ENCODE measurements around the gene PLA2G6. TPM values are rescaled to one million over a fixed set of nuclear protein-coding genes. Genes with fewer than 3 reads are reported as not detected.

The PLA2G6 gene
- total and polyA plus RNA-seq, 2 of the 8 experiments (the other 6 are each of a cell fraction or from before 2014, with no cell fraction given): 13.2 to 21.0 TPM

- no peaks in the 10 kb centered on the region for H3K9me3 ChIP-seq (ENCODE audit: insufficient read depth in 2 of 2, low read depth in 1 of 2, low read length in 1 of 2)
- 91% methylated on average over 7 of the region's 7 CpGs; no CpG with 5 or more reads in 1 of the 2 experiments for WGBS, 2 experiments (ENCODE audit: extremely low coverage in 1 of 2, insufficient coverage in 1 of 2, insufficient read length in 1 of 2, insufficient replicate concordance in 2 of 2, low coverage in 1 of 2, low lambda C conversion rate in 2 of 2, missing lambda C conversion rate in 1 of 2)
- H4K8ac ChIP-seq (ENCODE audit: extremely low read depth, insufficient read depth, low read length): no peak overlapping the region
- no peaks in the 10 kb centered on the region for H3K36me3 ChIP-seq (ENCODE audit: control insufficient read depth in 2 of 4, insufficient read depth in 4 of 4, low read length in 3 of 4)
- no peak overlapping the region for H2BK5ac ChIP-seq (ENCODE audit: low read depth, low read length)
- no peak overlapping the region for H3K4me2 ChIP-seq (ENCODE audit: insufficient read depth in 1 of 2, low read depth in 2 of 2, low read length in 2 of 2)
- H3K23me2 ChIP-seq (ENCODE audit: low read depth, low read length): peaks cover 6% of the 10 kb centered on the region; the same call in 1 of the 2 replicates
- H3K14ac ChIP-seq (ENCODE audit: insufficient read length): no peak overlapping the region
- FAIRE-seq (no peak), DNase-seq (ENCODE audit: low read depth in 1 of 2, low spot score in 2 of 2) (no peak)
- peaks cover 0 to 5% of the 10 kb centered on the region in 2 experiments; a peak in 1 of 4 replicates for H3K79me2 ChIP-seq (ENCODE audit: control insufficient read depth in 1 of 2, insufficient read depth in 2 of 2, low read length in 2 of 2)
- no peak overlapping the region for H2AFZ ChIP-seq (ENCODE audit: low read length)
- H3K9ac ChIP-seq (replicated peaks in 1 of 4; ENCODE audit: extremely low read depth in 1 of 4, low read depth in 3 of 4, low read length in 3 of 4): no peak overlapping the region
- no peak overlapping the region for H3K27ac ChIP-seq (ENCODE audit: low read depth, low read length)
- no peak overlapping the region for H4K5ac ChIP-seq (ENCODE audit: insufficient read length, low read depth, low read length)
- H3K79me1 ChIP-seq (ENCODE audit: low read depth, low read length): peaks cover 3% of the 10 kb centered on the region; the same call in 1 of the 2 replicates
- no peak overlapping the region for H3K23ac ChIP-seq (ENCODE audit: insufficient read length)
- H3K56ac ChIP-seq (replicated peaks; ENCODE audit: insufficient read length, low read depth, low read length): no peak overlapping the region
- H4K20me1 ChIP-seq (replicated peaks in 1 of 2; ENCODE audit: control insufficient read depth in 1 of 2, insufficient read depth in 2 of 2, low read length in 2 of 2): peaks cover 9 to 20% of the 10 kb centered on the region in 2 experiments
- no peak overlapping the region for H2BK120ac ChIP-seq (replicated peaks; ENCODE audit: low read depth, low read length)
- H4K91ac ChIP-seq (replicated peaks; ENCODE audit: insufficient read length, low read length): no peak overlapping the region
- no peak overlapping the region for H3K4me3 ChIP-seq (ENCODE audit: extremely low read depth in 1 of 4, insufficient read depth in 2 of 4, low read depth in 3 of 4, low read length in 4 of 4)
- TF ChIP-seq EGR1 (IDR thresholded peaks at IDR 0.05; ENCODE audit: borderline replicate concordance, low read depth, low read length) (no peak), CHD1 (IDR thresholded peaks at IDR 0.05; ENCODE audit: low read depth, low read length) (no peak), JUN (IDR thresholded peaks at IDR 0.05; ENCODE audit: low read depth, low read length) (no peak)
- no peak overlapping the region for H2BK12ac ChIP-seq (ENCODE audit: low read depth, low read length)
- H3K27me3 ChIP-seq (replicated peaks in 1 of 4; ENCODE audit: control insufficient read depth in 3 of 4, extremely low read depth in 1 of 4, insufficient read depth in 3 of 4, low read length in 3 of 4): peaks cover 0 to 16% (median 13%) of the 10 kb centered on the region in 4 experiments; a peak in 5 of 7 replicates
- no peak overlapping the region for H2BK20ac ChIP-seq (ENCODE audit: low read length)
- no peak overlapping the region for H2BK15ac ChIP-seq (ENCODE audit: low read length)
- no peak overlapping the region for H3K18ac ChIP-seq (ENCODE audit: extremely low read depth, low read length)
- ChIA-PET POLR2A (ENCODE audit: partially characterized antibody) (interaction anchor here (1.1 to 5.8 kb wide), 2 partner anchors 8 to 112 kb away, joined by 4 to 65 read pairs; partner anchors contain the start of gene MAFF), CTCF (ENCODE audit: partially characterized antibody) (interaction anchor here (0.7 to 2.1 kb wide), 6 partner anchors 8 to 114 kb away, joined by 3 to 5 read pairs (median 4); no protein-coding TSS in a partner anchor)
- peaks cover 0 to 14% (median 4%) of the 10 kb centered on the region in 4 experiments; a peak in 5 of 7 replicates for H3K4me1 ChIP-seq (replicated peaks in 1 of 4; ENCODE audit: control insufficient read depth in 3 of 4, insufficient read depth in 4 of 4, low read length in 3 of 4)
- no peak overlapping the region for H2AK5ac ChIP-seq (ENCODE audit: low read depth, low read length)
- H3K4ac ChIP-seq (replicated peaks; ENCODE audit: insufficient read length, low read depth, low read length): no peak overlapping the region
These were observed 29.9 kb upstream of the PLA2G6 start for GRCh38 chr22:38211556-38211955.
